AG04450 (cell line): ENCODE data around the gene SAMD13. TPM values are rescaled to one million over a fixed set of nuclear protein-coding genes. Genes with fewer than 3 reads are reported as not detected.
A peak's percentile ranks its signal among the peaks of the same experiment; 100 is the strongest.

Experiments
- CTCF ChIA-PET: fragments of 300-600, 350-600 bp; formaldehyde crosslinking; extraction: SDS; loops from one replicate; lab custom pipeline; 2022; ENCODE audit warnings: antibody characterized with exemption, inconsistent platforms; lab: Charles Lee
- POLR2A ChIA-PET: fragments of 350-600 bp; formaldehyde crosslinking; extraction: SDS; loops from one replicate; lab custom pipeline; 2021; ENCODE audit warnings: antibody characterized with exemption, inconsistent platforms; lab: Yijun Ruan, JAX
- DNase-seq: peaks from one replicate; pipeline ENCODE4 v3.0.0-alpha.2; 2011; ENCODE audit warnings: low read depth, low spot score
- H3K27ac ChIP-seq: one replicate; pipeline ENCODE4 v1.5.1; 2012; ENCODE audit warnings: low read depth, low read length, control low read depth
- H3K27me3 ChIP-seq: one replicate; pipeline ENCODE4 v1.6.0; 2012; ENCODE audit warnings: low read length; ENCODE audit not compliant: control insufficient read depth, insufficient read depth
- H3K4me3 ChIP-seq: 2 replicates; pipeline ENCODE4 v1.5.1; 2011; ENCODE audit warnings: mild to moderate bottlenecking, low read depth, low read length, control low read depth
- H3K9me3 ChIP-seq: 2 replicates; pipeline ENCODE4 v1.5.1; 2012; ENCODE audit warnings: low read length; ENCODE audit not compliant: control insufficient read depth, insufficient read depth
- polyA plus RNA-seq: library from polyadenylated mRNA; depleted of rRNA; stranded (reverse); fragments of >200 nt; gene quantifications from 2 replicates; pipeline ENCODE4 v1.2.3, GENCODE V29; 2011
- TF ChIP-seq, protein P1 (sequence below): IDR thresholded peaks from 2 replicates; pipeline ENCODE4 v1.5.1; 2011; ENCODE audit warnings: low read depth, low read length, control low read depth, inconsistent platforms

Gene SAMD13
- polyA plus RNA-seq, 1 experiment: 1.0 TPM

DNA sequence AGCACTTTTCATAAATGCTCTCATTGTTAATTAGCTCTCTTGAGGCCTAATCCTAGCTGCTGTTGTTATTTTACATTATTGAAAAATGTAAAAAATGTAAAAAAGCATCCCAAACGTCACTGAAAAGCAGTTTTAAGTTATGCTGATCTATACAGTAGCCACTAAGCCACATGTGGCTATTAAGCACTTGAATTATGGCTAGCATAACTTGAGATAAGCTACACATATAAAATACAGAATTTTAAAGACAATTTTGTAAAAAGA lies 78.3 kb downstream of the SAMD13 start:
- Histone ChIP-seq H3K27ac (no peak overlapping the region), H3K4me3 (no peak overlapping the region), H3K9me3 (no peaks in the 10 kb centered on the region), H3K27me3 (no peaks in the 10 kb centered on the region)
- CTCF ChIA-PET: no interaction called here
- POLR2A ChIA-PET: interaction anchor here (1.6 kb wide), 1 partner anchor 14 kb away, joined by 9 read pairs; no protein-coding TSS in a partner anchor
- TF ChIP-seq, protein P1, sequence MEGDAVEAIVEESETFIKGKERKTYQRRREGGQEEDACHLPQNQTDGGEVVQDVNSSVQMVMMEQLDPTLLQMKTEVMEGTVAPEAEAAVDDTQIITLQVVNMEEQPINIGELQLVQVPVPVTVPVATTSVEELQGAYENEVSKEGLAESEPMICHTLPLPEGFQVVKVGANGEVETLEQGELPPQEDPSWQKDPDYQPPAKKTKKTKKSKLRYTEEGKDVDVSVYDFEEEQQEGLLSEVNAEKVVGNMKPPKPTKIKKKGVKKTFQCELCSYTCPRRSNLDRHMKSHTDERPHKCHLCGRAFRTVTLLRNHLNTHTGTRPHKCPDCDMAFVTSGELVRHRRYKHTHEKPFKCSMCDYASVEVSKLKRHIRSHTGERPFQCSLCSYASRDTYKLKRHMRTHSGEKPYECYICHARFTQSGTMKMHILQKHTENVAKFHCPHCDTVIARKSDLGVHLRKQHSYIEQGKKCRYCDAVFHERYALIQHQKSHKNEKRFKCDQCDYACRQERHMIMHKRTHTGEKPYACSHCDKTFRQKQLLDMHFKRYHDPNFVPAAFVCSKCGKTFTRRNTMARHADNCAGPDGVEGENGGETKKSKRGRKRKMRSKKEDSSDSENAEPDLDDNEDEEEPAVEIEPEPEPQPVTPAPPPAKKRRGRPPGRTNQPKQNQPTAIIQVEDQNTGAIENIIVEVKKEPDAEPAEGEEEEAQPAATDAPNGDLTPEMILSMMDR: no peak
- no peak for DNase-seq

DNA sequence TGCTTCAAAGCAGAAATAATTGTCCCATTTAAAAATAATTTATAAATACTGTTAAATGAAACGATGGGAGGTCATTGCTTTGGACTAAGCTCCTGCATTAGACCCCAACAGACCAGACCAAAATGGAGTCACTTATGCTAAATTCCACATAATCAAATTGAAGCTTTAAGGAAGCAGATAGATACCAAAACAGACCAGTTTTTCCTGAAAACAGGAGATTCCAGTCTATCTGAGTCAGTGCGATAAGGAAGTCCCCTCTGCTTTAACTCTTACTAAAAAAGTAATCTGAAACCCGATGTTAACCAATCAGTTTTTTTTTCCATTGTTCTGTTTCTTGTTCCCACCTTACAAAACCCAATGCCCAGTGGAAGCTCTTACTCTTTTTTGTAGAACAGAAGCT lies 80.6 kb downstream of the SAMD13 start:
- ChIA-PET POLR2A (no interaction called here), CTCF (no interaction called here)
- TF ChIP-seq, protein P1: no peak
- Histone ChIP-seq H3K27ac (no peak overlapping the region), H3K27me3 (no peaks in the 10 kb centered on the region), H3K4me3 (no peak overlapping the region), H3K9me3 (no peaks in the 10 kb centered on the region)
- DNase-seq: no peak

DNA sequence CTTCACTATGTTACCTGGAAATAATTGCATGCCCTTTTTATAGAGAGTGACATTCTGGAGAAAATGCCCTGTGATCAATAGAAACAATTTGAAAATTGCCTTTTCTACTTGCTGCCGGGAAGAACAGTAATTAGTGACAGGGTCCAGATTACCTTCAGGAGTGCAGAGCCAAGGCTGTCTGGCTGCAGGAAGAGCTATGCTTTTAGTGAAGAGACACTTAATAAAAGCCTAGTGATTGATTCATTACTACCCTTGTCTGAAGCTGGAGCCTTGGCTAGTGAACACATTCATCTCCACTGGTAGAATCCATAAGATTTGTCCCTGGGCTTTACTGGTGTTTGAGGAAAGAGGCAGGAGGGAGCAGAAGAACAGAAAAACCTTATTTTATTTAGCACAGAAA lies 83.8 kb downstream of the SAMD13 start:
- Histone ChIP-seq H3K4me3 (no peak overlapping the region), H3K27me3 (no peaks in the 10 kb centered on the region), H3K27ac (no peak overlapping the region), H3K9me3 (no peaks in the 10 kb centered on the region)
- POLR2A ChIA-PET: no interaction called here
- no peak for DNase-seq
- TF ChIP-seq, protein P1: no peak
- CTCF ChIA-PET: no interaction called here

DNA sequence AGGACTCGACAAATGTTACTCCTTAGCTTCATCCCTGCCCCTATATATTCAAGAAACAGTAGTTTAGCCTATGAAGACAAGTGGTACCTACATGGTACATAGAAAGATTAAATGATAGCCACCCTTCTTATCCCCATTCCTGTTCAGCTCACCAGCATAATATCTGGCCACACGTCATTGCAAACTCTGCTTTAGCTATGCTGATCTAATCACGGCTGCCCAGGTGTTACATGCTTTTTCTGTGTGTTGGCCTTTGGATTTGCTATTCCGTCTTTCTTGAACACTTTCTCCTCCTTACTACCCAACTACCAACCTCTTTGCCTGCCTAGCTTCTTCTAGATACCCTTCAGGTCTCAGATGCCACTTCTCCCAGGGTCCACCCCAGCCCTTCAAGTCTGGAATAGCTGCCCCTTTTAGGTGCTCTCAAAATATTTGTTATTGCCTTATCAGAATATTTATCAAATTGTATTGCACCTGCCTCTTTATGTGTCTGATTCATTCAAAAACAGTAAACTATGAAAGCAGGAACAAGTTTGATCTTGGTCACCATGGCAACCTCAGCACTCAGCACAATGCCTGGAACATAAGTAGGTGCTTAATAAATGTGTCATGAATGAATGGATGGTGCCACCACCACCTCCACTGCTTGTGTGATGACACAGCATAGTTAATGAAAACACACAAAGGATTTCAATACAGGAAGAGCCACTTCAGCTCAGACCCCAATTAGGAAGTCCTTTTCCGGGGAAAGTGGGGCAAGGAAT lies 85.4 kb downstream of the SAMD13 start:
- H3K27ac ChIP-seq: no peak overlapping the region
- POLR2A ChIA-PET: no interaction called here
- TF ChIP-seq, protein P1: no peak
- no peaks in the 10 kb centered on the region for H3K9me3 ChIP-seq
- DNase-seq: no peak
- H3K4me3 ChIP-seq: no peak overlapping the region
- H3K27me3 ChIP-seq: no peaks in the 10 kb centered on the region
- CTCF ChIA-PET: no interaction called here

DNA sequence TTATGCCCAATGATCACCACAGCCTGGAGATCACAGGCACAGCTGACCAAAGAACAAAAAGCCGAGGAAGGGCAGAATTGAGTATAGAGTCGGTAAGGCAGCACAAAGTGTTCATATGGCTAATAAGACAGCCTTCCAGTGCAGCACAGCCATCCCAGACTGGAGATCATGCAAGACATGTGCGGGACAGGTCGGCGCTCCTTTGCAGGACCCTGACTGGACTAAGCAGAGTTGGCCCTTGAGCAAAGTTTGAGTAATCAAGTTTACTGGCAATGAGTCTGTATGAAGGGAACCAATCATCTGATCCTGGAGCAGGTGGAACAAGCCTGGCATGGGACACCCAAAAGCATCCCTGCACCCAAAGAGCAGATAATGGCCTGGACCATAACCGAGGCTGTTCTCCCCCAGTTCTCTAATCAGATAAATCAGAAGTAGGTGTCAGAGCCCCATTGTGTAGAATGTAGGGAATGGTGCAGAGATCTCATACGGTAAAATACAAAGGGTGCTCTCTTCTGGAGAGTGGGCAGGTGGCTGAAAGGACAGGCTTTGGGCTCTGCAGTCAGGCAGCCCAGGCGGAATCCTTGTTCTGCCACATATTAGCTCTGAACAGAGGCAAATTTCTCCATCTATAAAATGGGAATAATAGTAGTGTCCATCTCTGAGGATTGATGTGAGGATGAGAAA lies 86.1 kb downstream of the SAMD13 start:
- no peak overlapping the region for H3K4me3 ChIP-seq
- H3K9me3 ChIP-seq: no peaks in the 10 kb centered on the region
- no peak overlapping the region for H3K27ac ChIP-seq
- DNase-seq: no peak
- TF ChIP-seq, protein P1: peak; percentile 37; the same call in 1 of the 2 replicates
- H3K27me3 ChIP-seq: no peaks in the 10 kb centered on the region
- POLR2A ChIA-PET: no interaction called here
- CTCF ChIA-PET: no interaction called here
